GM12873 (cell line): ENCODE measurements around the gene ZNF653.

Experiments used
- TF ChIP-seq, protein P1 (sequence below): IDR thresholded peaks from 2 replicates; pipeline ENCODE4 v1.5.1; 2012; ENCODE audit warnings: low read depth, mild to moderate bottlenecking, moderate library complexity, low read length, control low read depth; ENCODE audit not compliant: insufficient read depth; ENCODE audit errors: missing control alignments

Gene ZNF653

DNA sequence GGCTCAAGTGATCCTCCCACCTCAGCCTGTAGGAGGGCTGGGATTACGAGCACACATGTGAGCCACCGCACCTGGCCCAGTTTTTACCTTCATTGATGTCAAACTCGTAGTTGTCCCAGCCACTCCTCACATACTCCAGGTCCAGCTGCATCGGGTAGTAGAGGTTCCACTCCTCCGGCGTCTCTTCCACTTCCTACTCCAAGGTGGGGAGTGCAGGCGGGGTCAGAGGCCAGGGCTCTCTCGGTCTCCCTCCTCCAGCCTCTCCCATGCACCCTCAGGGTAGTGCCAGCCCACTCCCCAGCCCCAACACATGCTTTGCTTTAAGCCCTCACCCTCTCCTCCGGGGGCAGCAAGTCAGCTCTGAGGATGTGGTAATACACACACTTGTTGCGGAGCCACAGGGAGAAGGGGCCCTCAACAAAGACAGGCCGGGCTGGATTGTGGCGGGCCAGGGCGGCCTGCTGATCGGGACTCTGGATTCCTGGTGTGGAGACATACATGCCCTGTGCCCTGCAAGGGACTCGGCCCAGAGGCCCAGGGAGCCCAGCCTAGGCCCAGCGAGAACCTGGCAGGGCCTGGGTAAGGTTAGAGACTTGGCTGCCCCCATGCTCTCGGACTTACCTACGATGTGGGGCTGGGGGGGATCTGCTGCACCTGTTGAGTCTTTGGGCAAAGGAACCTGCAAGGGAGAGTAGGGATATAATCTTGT is 1.9 kb upstream of the ZNF653 start:
- TF ChIP-seq, protein P1, sequence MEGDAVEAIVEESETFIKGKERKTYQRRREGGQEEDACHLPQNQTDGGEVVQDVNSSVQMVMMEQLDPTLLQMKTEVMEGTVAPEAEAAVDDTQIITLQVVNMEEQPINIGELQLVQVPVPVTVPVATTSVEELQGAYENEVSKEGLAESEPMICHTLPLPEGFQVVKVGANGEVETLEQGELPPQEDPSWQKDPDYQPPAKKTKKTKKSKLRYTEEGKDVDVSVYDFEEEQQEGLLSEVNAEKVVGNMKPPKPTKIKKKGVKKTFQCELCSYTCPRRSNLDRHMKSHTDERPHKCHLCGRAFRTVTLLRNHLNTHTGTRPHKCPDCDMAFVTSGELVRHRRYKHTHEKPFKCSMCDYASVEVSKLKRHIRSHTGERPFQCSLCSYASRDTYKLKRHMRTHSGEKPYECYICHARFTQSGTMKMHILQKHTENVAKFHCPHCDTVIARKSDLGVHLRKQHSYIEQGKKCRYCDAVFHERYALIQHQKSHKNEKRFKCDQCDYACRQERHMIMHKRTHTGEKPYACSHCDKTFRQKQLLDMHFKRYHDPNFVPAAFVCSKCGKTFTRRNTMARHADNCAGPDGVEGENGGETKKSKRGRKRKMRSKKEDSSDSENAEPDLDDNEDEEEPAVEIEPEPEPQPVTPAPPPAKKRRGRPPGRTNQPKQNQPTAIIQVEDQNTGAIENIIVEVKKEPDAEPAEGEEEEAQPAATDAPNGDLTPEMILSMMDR = no peak

DNA sequence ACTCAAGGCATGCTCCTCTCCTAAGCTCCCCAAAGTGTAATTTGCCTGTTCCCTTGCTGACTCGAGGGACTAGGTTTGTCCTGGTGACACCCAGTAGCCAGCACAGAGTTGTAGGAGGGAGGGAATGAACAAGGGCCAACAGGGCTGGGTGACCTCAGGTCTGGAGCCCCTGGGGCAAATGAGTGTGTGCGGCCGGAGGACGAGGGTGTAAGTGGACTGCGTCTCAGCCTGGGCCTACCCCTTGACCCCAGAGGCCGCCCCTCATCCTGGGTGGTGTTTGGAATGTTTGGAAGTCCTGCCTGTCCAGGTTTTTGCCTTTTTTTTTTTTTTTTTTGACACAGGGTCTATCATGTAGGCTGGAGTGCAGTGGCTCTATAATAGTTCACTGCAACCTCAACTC is 1.3 kb upstream of the ZNF653 start:
- TF ChIP-seq, protein P1 = no peak

DNA sequence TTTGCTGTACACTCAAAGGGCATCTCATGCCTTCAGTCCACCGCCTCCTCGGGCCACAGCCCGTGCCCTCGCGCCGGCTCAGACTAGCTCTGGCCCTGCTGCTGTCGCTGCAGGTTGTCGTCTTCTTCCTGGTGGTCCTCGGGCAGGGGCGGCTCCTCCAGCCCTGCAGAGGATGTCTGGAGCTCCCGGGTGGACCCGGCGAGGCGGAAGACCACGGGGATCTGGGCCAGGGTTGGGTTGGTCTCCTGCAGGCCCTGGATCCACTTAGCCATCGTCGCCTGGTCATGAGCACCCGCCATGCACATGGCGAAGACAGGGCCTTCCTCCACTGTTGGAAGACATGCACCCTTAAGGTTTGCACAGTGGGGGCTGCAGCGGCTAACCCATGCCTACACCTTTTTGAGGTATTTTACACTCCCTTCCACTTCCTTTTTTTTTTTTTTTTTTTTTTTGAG is 489 bp upstream of the ZNF653 start:
- TF ChIP-seq, protein P1 = no peak

DNA sequence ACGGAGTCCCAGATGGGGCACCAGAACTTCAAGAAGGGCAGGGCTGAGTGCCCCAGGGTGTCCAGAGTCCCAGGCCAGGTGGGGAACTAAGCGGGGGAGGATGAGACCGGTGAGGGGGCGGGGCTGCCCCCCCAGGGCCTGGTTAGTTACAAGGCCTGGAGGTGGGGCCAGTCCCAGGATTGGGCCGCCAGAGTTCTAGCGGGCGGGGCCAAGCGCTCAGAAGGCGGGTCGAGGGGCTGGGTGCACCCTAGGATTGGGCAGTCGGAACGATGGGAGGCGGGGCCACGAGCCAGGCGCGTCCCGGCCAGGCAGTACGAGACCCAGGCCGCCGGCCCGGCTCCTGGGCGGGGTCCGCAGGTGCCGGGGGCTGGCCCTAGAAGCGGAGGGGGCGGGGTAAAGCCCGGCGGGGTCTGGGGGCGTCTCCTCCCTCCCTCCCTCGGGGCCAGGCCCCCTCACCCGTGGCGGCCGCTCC is 571 bp downstream of the ZNF653 start:
- TF ChIP-seq, protein P1 = no peak

DNA sequence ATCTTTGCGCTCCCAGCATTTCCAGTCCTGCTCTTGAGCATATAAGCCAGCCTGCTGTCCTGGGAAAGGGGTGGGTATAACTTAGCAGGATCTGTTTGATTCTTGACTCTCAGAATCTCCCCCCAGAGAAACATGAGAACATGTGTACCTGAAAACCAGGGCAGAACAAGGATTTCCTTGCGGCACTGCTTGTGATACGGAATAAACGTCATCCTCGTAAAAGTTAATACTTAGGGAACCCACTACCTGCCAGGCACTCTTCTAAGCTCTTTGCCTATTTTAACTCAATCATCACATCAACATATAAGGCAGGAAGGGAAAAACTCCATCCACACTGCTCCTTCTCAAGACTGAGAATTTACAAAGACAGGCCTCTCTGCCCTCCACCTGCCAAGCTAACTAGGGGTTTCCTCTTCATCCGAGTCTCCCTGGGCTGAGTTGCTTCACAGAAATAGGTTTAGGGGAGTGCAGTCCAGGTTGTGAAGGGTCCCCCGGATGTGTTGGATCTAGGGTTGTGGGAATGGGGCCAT is 1.1 kb downstream of the ZNF653 start:
- TF ChIP-seq, protein P1 = no peak

DNA sequence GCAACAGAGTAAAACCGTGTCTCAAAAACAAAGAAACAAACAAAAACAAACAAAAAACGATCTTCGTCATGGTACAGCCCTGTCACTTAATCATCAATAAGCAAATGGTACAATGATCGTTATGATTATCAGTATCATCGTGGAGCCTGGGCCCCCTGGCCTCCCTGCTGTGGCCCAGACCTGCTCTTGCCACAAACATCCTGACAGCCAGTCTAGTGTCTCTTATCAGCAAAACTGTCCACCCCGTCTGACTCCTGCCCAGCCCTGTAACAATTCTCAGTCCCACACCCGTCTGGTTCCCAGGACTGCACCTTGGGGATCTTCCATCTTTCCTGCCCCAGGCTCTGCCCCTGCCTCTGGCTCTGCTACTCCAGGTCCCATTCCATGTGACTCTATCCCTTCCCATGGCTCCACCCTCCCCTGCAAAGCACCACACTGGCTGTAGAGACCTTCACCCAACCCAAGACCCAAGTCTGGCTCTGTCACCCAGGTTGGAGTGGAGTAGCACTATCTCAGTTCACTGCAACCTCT is 5.7 kb downstream of the ZNF653 start:
- TF ChIP-seq, protein P1 = no peak

DNA sequence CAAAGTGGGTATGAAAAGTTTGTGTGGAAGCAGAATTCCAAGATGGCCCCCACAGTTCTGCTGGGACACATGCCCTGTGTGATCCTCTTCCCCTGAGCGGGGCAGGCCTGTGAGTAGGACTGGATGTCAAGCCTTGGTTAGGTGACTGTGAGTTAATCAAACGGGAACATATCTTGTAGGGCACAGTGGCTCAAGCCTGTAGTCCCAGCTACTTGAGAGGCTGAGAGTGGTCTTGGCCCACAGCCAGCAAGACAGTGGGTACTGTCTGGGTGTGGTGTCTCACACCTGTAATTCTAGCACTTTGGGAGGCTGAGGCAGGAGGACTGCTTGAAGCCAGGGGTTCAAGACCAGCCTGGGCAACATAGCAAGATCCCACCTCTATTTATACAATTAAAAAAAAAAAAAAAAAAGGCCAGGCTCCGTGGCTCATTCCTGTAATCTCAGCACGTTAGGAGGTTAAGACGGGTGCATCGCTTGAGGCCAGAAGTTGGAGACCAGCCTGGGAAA is 6.4 kb downstream of the ZNF653 start:
- TF ChIP-seq, protein P1 = no peak
